Epithelial cell of esophagus (primary cell): ENCODE data around the gene GPR61.

Experiments used
- DNase-seq: peaks from one replicate; pipeline ENCODE4 v3.0.0; 2010; ENCODE audit warnings: low read depth
- H3K4me3 ChIP-seq: 2 replicates; pipeline ENCODE4 v1.5.1; 2011; ENCODE audit warnings: mild to moderate bottlenecking, low read length, control low read depth
- CTCF ChIP-seq: IDR thresholded peaks from 2 replicates; pipeline ENCODE4 v1.5.1; 2011; ENCODE audit warnings: low read depth, mild to moderate bottlenecking, low read length, control low read depth, inconsistent platforms; ENCODE audit not compliant: insufficient read depth; ENCODE audit errors: missing control alignments

Gene GPR61

GRCh38 chr1:109508873-109509175 lies 30.8 kb upstream of the GPR61 start:
- no peak for TF ChIP-seq CTCF
- H3K4me3 ChIP-seq, result peak overlapping the region; percentile 60
- DNase-seq, result no peak

GRCh38 chr1:109509176-109510134 lies 30.2 kb upstream of the GPR61 start, which contains the start of gene AMIGO1:
AMIGO1 (minus strand) TSS chr1:109509727; CDS start chr1:109508912, 815 bp downstream.
- no peak for TF ChIP-seq CTCF
- DNase-seq, result peak; percentile 49
- peak within 1 kb of the TSS; percentile 60 for H3K4me3 ChIP-seq

- no peak overlapping the region for H3K4me3 ChIP-seq
- no peak for DNase-seq
- TF ChIP-seq CTCF, result no peak
These were observed 26.5 kb upstream of the GPR61 start for GRCh38 chr1:109513110-109513710.

GRCh38 chr1:109514846-109515245 lies 24.8 kb upstream of the GPR61 start:
- no peak for TF ChIP-seq CTCF
- no peak overlapping the region for H3K4me3 ChIP-seq
- no peak for DNase-seq

GRCh38 chr1:109516872-109517271 lies 22.8 kb upstream of the GPR61 start:
- no peak overlapping the region for H3K4me3 ChIP-seq
- TF ChIP-seq CTCF, result no peak
- peak; percentile 32 for DNase-seq

- H3K4me3 ChIP-seq, result no peak overlapping the region
- DNase-seq, result no peak
- TF ChIP-seq CTCF, result no peak
These were observed 22.3 kb upstream of the GPR61 start for GRCh38 chr1:109517337-109517736.
